IMR-90 (cell line): ENCODE results near the gene GTPBP4. TPM values are rescaled to one million over a fixed set of nuclear protein-coding genes. Genes with fewer than 3 reads are reported as not detected.

Experiments used
- ATAC-seq: fragments of 200-7000 bp; cut with Tn5 transposase; 2 replicates; pipeline ENCODE4 v1.9.1; 2020; ENCODE audit warnings: low read depth, mild to moderate bottlenecking, moderate library complexity
- BruUV-seq: library from RNA; stranded (reverse); fragments of 400-500 nt; replicated peaks from 2 replicates; lab custom pipeline; 2021; lab: Mats Ljungman, UMichigan
- CTCF ChIA-PET: fragments of 300-600 bp; formaldehyde crosslinking; extraction: SDS; loops from one replicate; lab custom pipeline; 2021; ENCODE audit warnings: antibody characterized with exemption; lab: Yijun Ruan, JAX
- POLR2A ChIA-PET: fragments of 300-600 bp; sonication (Branson Sonifier 250); formaldehyde crosslinking; loops from one replicate; lab custom pipeline; 2022; ENCODE audit warnings: antibody characterized with exemption; ENCODE audit not compliant: unreplicated experiment; lab: Charles Lee
- DNase-seq: peaks from one replicate; pipeline ENCODE4 v3.0.0; 2013
- H2AFZ ChIP-seq: replicated peaks from 2 replicates; pipeline ENCODE3; 2013; ENCODE audit warnings: low read length, mild to moderate bottlenecking; ENCODE audit not compliant: poor library complexity
- H2AK5ac ChIP-seq: 2 replicates; pipeline ENCODE4 v1.6.1; 2013; ENCODE audit warnings: low read depth, low read length, inconsistent platforms
- H2AK9ac ChIP-seq: replicated peaks from 2 replicates; pipeline ENCODE3; 2013; ENCODE audit warnings: mild to moderate bottlenecking, low read depth, low read length, moderate library complexity; ENCODE audit not compliant: poor library complexity
- H2BK120ac ChIP-seq: 2 replicates; pipeline ENCODE4 v1.6.1; 2013; ENCODE audit warnings: low read depth, low read length, inconsistent platforms
- H2BK15ac ChIP-seq: 3 replicates; pipeline ENCODE4 v1.6.1; 2013; ENCODE audit warnings: low read depth, low read length, inconsistent platforms
- H2BK20ac ChIP-seq: 2 replicates; pipeline ENCODE4 v1.6.1; 2013; ENCODE audit warnings: low read depth, mild to moderate bottlenecking, inconsistent platforms, low read length, moderate library complexity
- H2BK5ac ChIP-seq: 2 replicates; pipeline ENCODE4 v1.6.1; 2013; ENCODE audit warnings: mild to moderate bottlenecking, low read depth, low read length, inconsistent platforms; ENCODE audit not compliant: poor library complexity, severe bottlenecking
- H3K14ac ChIP-seq: replicated peaks from 2 replicates; pipeline ENCODE4 v1.6.1; 2013; ENCODE audit warnings: low read depth, low read length, inconsistent platforms
- H3K18ac ChIP-seq: 2 replicates; pipeline ENCODE4 v1.6.1; 2013; ENCODE audit warnings: low read depth, low read length, control low read depth
- H3K23ac ChIP-seq: 2 replicates; pipeline ENCODE4 v1.6.1; 2013; ENCODE audit warnings: low read depth, low read length, inconsistent platforms
- H3K27ac ChIP-seq: 2 replicates; pipeline ENCODE4 v1.5.1; 2013; ENCODE audit warnings: mild to moderate bottlenecking, control low read depth, low read length; ENCODE audit not compliant: insufficient read depth
- H3K27me3 ChIP-seq: 2 replicates; pipeline ENCODE4 v1.6.1; 2013; ENCODE audit warnings: low read length; ENCODE audit not compliant: control insufficient read depth, insufficient read depth
- H3K36me3 ChIP-seq: 2 replicates; pipeline ENCODE4 v1.6.1; 2013; ENCODE audit warnings: low read length, mixed read lengths; ENCODE audit not compliant: control insufficient read depth, insufficient read depth
- H3K4ac ChIP-seq: 2 replicates; pipeline ENCODE4 v1.6.1; 2013; ENCODE audit warnings: low read depth, low read length, inconsistent platforms
- H3K4me1 ChIP-seq: 2 replicates; pipeline ENCODE4 v1.6.1; 2013; ENCODE audit warnings: low read length, mixed read lengths; ENCODE audit not compliant: control insufficient read depth, insufficient read depth
- H3K4me2 ChIP-seq: 2 replicates; pipeline ENCODE4 v1.6.1; 2013; ENCODE audit warnings: low read depth, mild to moderate bottlenecking, control low read depth, low read length, moderate library complexity
- H3K4me3 ChIP-seq: 2 replicates; pipeline ENCODE4 v1.5.1; 2013; ENCODE audit warnings: low read depth, mild to moderate bottlenecking, control low read depth, low read length, moderate library complexity; ENCODE audit not compliant: insufficient read depth
- H3K56ac ChIP-seq: 2 replicates; pipeline ENCODE4 v1.6.1; 2013; ENCODE audit warnings: low read length, inconsistent platforms; ENCODE audit not compliant: insufficient read depth; ENCODE audit errors: extremely low read depth
- H3K79me1 ChIP-seq, 2 experiments: 2 replicates each; pipeline ENCODE4 v1.6.1; 2013; ENCODE audit warnings: low read length in 2 of 2, inconsistent platforms in 1 of 2, low read depth in 1 of 2
- H3K9ac ChIP-seq: 2 replicates; pipeline ENCODE4 v1.6.1; 2013; ENCODE audit warnings: low read depth, low read length, control low read depth
- H3K9me1 ChIP-seq: 2 replicates; pipeline ENCODE4 v1.6.1; 2013; ENCODE audit warnings: low read length, inconsistent platforms; ENCODE audit not compliant: insufficient read depth
- H3K9me3 ChIP-seq: 2 replicates; pipeline ENCODE4 v1.6.1; 2013; ENCODE audit warnings: low read length; ENCODE audit not compliant: control insufficient read depth, insufficient read depth
- H4K20me1 ChIP-seq: 2 replicates; pipeline ENCODE4 v1.6.1; 2013; ENCODE audit warnings: low read length, inconsistent platforms; ENCODE audit not compliant: insufficient read depth
- H4K5ac ChIP-seq: 2 replicates; pipeline ENCODE4 v1.6.1; 2013; ENCODE audit warnings: mild to moderate bottlenecking, low read depth, low read length, control low read depth
- H4K8ac ChIP-seq, 2 experiments: 2 replicates each; pipeline ENCODE4 v1.6.1; 2013; ENCODE audit warnings: low read depth in 2 of 2, low read length in 2 of 2, control low read depth in 1 of 2, inconsistent platforms in 1 of 2
- H4K91ac ChIP-seq: 2 replicates; pipeline ENCODE4 v1.6.1; 2013; ENCODE audit warnings: low read depth, low read length, inconsistent platforms; ENCODE audit not compliant: insufficient read depth
- MAFK ChIP-seq: IDR thresholded peaks from 2 replicates; pipeline ENCODE4 v1.6.1; 2012; ENCODE audit warnings: low read depth, low read length, improper control_type of control experiment
- MXI1 ChIP-seq: IDR thresholded peaks from 2 replicates; pipeline ENCODE4 v1.6.1; 2012; ENCODE audit warnings: low read depth, mild to moderate bottlenecking, low read length, moderate library complexity, borderline replicate concordance
- NFE2L2 ChIP-seq: fragments of 150-350 bp; IDR thresholded peaks from 2 replicates; pipeline ENCODE4 v1.6.1; 2016; ENCODE audit warnings: low read depth, mild to moderate bottlenecking, low read length
- POLR2A ChIP-seq: IDR thresholded peaks from 2 replicates; pipeline ENCODE4 v1.6.1; 2012; ENCODE audit warnings: mild to moderate bottlenecking, low read depth, low read length
- RAD21 ChIP-seq: IDR thresholded peaks from 2 replicates; pipeline ENCODE4 v1.6.1; 2012; ENCODE audit warnings: low read length, improper control_type of control experiment
- RFX5 ChIP-seq: IDR thresholded peaks from 2 replicates; pipeline ENCODE4 v1.8.0; 2012; ENCODE audit warnings: low read depth, mild to moderate bottlenecking, low read length, moderate library complexity
- WGBS, 2 experiments: methylation state at CpG; one replicate each; pipeline versions ENCODE4 v1.1.5 to v1.1.7; 2013; ENCODE audit warnings: missing lambda C conversion rate in 2 of 2; ENCODE audit not compliant: insufficient read length in 1 of 2; ENCODE audit errors: extremely low coverage in 2 of 2; 5-methylcytosine and 5-hydroxymethylcytosine counted together
- dilution Hi-C: fragments of 300-500 bp; cut with HindIII; formaldehyde crosslinking; loops from one replicate; pipeline ENCODE4 v1.14.3; 2018; ENCODE audit warnings: low sequenced_read_pairs; ENCODE audit not compliant: unreplicated experiment
- in situ Hi-C: fragments of 300-500 bp; cut with MboI; formaldehyde crosslinking; loops from 3 replicates; pipeline ENCODE4 v1.14.3; 2019; ENCODE audit warnings: low sequenced_read_pairs, inconsistent platforms, mixed read lengths
- intact Hi-C: fragments of 100-400 bp; cut with micrococcal nuclease; formaldehyde crosslinking; loops from 2 replicates; pipeline ENCODE4 v1.10.0; 2022
- polyA plus RNA-seq, 3 experiments: library from polyadenylated mRNA; depleted of rRNA; stranded (reverse); fragments of >200 nt; gene quantifications; 2 replicates each; pipeline ENCODE4 v1.2.3, GENCODE V29; 2012; ENCODE audit warnings: low replicate concordance in 1 of 3
- total RNA-seq: library from RNA; depleted of rRNA; stranded (reverse); fragments of >200 nt; gene quantifications from 2 replicates; pipeline ENCODE4 v1.2.3, GENCODE V29; 2012
- TF ChIP-seq, protein P1 (sequence below): fragments of 150-350 bp; IDR thresholded peaks from 2 replicates; pipeline ENCODE4 v1.6.1; 2017; ENCODE audit warnings: mild to moderate bottlenecking, antibody characterized with exemption, low read length, low read depth

The GTPBP4 gene
- total and polyA plus RNA-seq, 2 of the 4 experiments (the other 2 are of a cell fraction), result 46.2 to 48.6 TPM

DNA sequence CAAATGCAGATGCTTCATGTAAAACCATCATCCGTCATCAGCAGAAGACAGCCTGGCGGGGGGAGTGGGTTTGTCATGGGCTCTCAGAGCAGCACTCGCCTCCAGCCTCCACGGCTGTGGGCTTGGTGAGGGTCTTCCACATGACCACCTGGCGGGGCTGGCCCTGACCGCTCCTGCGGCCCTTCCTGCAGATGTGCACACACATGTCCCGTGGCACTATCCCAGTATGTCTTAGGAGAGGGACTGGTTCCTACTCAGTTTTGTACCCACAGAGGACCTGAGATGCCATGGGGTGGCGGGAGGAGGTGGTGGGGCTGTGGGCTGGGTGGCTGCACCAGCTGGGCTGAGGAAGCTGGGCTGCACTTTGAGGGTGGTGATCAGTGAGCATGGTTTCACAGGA is 32.7 kb downstream of the GTPBP4 start:
- intact Hi-C loops, result no loop called here
- no peak overlapping the region for H3K4ac ChIP-seq
- BruUV-seq, result no TSS peak
- no peak overlapping the region for H3K4me3 ChIP-seq
- no peak overlapping the region for H3K56ac ChIP-seq
- H2BK20ac ChIP-seq, result no peak overlapping the region
- H3K9ac ChIP-seq, result no peak overlapping the region
- H3K14ac ChIP-seq, result no peak overlapping the region
- no peak overlapping the region for H4K91ac ChIP-seq
- no peaks in the 10 kb centered on the region for H3K27me3 ChIP-seq
- ATAC-seq, result no peak
- no peak overlapping the region for H2BK15ac ChIP-seq
- no peak for DNase-seq
- no peak overlapping the region for H2BK5ac ChIP-seq
- H3K9me3 ChIP-seq, result no peaks in the 10 kb centered on the region
- H2AFZ ChIP-seq, result no peak overlapping the region
- H4K20me1 ChIP-seq, result peaks cover under 1% of the 10 kb centered on the region; the same call in 1 of the 2 replicates
- no peaks in the 10 kb centered on the region for H3K4me1 ChIP-seq
- no peak overlapping the region for H4K5ac ChIP-seq
- no peaks in the 10 kb centered on the region for H3K9me1 ChIP-seq
- WGBS, 2 experiments, result 100% methylated on average over 3 of the region's 9 CpGs; no CpG with 5 or more reads in 1 of the 2 experiments
- TF ChIP-seq POLR2A (no peak), MAFK (no peak), RAD21 (no peak), MXI1 (no peak), NFE2L2 (no peak), RFX5 (no peak)
- TF ChIP-seq, protein P1, sequence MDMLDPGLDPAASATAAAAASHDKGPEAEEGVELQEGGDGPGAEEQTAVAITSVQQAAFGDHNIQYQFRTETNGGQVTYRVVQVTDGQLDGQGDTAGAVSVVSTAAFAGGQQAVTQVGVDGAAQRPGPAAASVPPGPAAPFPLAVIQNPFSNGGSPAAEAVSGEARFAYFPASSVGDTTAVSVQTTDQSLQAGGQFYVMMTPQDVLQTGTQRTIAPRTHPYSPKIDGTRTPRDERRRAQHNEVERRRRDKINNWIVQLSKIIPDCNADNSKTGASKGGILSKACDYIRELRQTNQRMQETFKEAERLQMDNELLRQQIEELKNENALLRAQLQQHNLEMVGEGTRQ, result no peak
- no peak overlapping the region for H2AK9ac ChIP-seq
- POLR2A ChIA-PET, result no interaction called here
- in situ Hi-C loops, result no loop called here
- H3K79me1 ChIP-seq, result peaks cover 5 to 8% of the 10 kb centered on the region in 2 experiments; a peak in 1 of 4 replicates
- no peak overlapping the region for H2AK5ac ChIP-seq
- H3K27ac ChIP-seq, result no peak overlapping the region
- no peak overlapping the region for H4K8ac ChIP-seq
- no peak overlapping the region for H3K18ac ChIP-seq
- H3K4me2 ChIP-seq, result no peak overlapping the region
- H3K36me3 ChIP-seq, result peaks cover 30% of the 10 kb centered on the region
- CTCF ChIA-PET, result interaction anchor here (0.9 kb wide), 1 partner anchor 12 kb away, joined by 3 read pairs; no protein-coding TSS in a partner anchor
- dilution Hi-C loops, result no loop called here
- H3K23ac ChIP-seq, result no peak overlapping the region
- H2BK120ac ChIP-seq, result no peak overlapping the region
